ENCODE results near the gene WWOX.

WWOX gene

GRCh38 chr16:78605548-78606101 lies 506.2 kb downstream of the WWOX start:
- Mint-ChIP-seq H3K9me3 (no peaks in the 10 kb centered on the region), H3K27ac (no peak overlapping the region)

GRCh38 chr16:78606545-78606944 lies 507.1 kb downstream of the WWOX start:
- DNase-seq: no peak
- Mint-ChIP-seq H3K27me3 (no peaks in the 10 kb centered on the region), H3K27ac (no peak overlapping the region), H3K4me1 (peaks cover 8% of the 10 kb centered on the region), H3K4me3 (no peak overlapping the region), H3K9me3 (peaks cover 0 to under 1% of the 10 kb centered on the region in 2 donors)
- ATAC-seq: no peak

More at GRCh38 chr16:78605548-78606101, 506.2 kb downstream of the WWOX start:
- Mint-ChIP-seq H3K4me1 (peaks cover 8% of the 10 kb centered on the region), H3K27me3 (no peaks in the 10 kb centered on the region), H3K4me3 (no peak overlapping the region)
- no peak for DNase-seq
- no peak for ATAC-seq

- Mint-ChIP-seq H3K27me3 (no peaks in the 10 kb centered on the region), H3K4me1 (peaks cover 8% of the 10 kb centered on the region), H3K27ac (no peak overlapping the region), H3K9me3 (peaks cover 0 to 5% of the 10 kb centered on the region in 2 donors), H3K4me3 (no peak overlapping the region)
- ATAC-seq: no peak
- DNase-seq: no peak
Observed at GRCh38 chr16:78607022-78607421, 507.6 kb downstream of the WWOX start.

- Mint-ChIP-seq H3K9me3 (peaks cover 0 to 8% of the 10 kb centered on the region in 2 donors), H3K4me1 (peaks cover 8% of the 10 kb centered on the region), H3K27me3 (no peaks in the 10 kb centered on the region), H3K27ac (no peak overlapping the region), H3K4me3 (no peak overlapping the region)
- ATAC-seq (no peak), DNase-seq (no peak)
Observed at GRCh38 chr16:78607465-78607864, 508.0 kb downstream of the WWOX start.

GRCh38 chr16:78608305-78608776 lies 508.9 kb downstream of the WWOX start:
- no peaks in the 10 kb centered on the region for H3K27me3 Mint-ChIP-seq
- H3K9me3 Mint-ChIP-seq: peaks cover 0 to 13% of the 10 kb centered on the region in 2 donors
- ATAC-seq (no peak), DNase-seq (no peak)
- no peak overlapping the region for H3K27ac Mint-ChIP-seq
- no peak overlapping the region for H3K4me3 Mint-ChIP-seq
- H3K4me1 Mint-ChIP-seq: peaks cover 8% of the 10 kb centered on the region

GRCh38 chr16:78609402-78610274 lies 510.2 kb downstream of the WWOX start:
- H3K27ac Mint-ChIP-seq: no peak overlapping the region

GRCh38 chr16:78611318-78611717 lies 511.9 kb downstream of the WWOX start:
- Mint-ChIP-seq H3K27me3 (no peaks in the 10 kb centered on the region), H3K4me3 (no peak overlapping the region), H3K9me3 (peaks cover 0 to 15% of the 10 kb centered on the region in 2 donors), H3K4me1 (peaks cover 8% of the 10 kb centered on the region), H3K27ac (no peak overlapping the region)
- DNase-seq (no peak), ATAC-seq (no peak)

More at GRCh38 chr16:78609402-78610274, 510.2 kb downstream of the WWOX start:
- DNase-seq (no peak), ATAC-seq (no peak)
- H3K4me3 Mint-ChIP-seq: no peak overlapping the region
- no peaks in the 10 kb centered on the region for H3K27me3 Mint-ChIP-seq
- peaks cover 8% of the 10 kb centered on the region for H3K4me1 Mint-ChIP-seq
- H3K9me3 Mint-ChIP-seq: peaks cover 0 to 15% of the 10 kb centered on the region in 2 donors

- no peaks in the 10 kb centered on the region for H3K27me3 Mint-ChIP-seq
- no peak overlapping the region for H3K27ac Mint-ChIP-seq
- H3K4me1 Mint-ChIP-seq: no peaks in the 10 kb centered on the region
- no peak overlapping the region for H3K4me3 Mint-ChIP-seq
- DNase-seq: no peak
- peaks cover 9 to 26% of the 10 kb centered on the region in 2 donors for H3K9me3 Mint-ChIP-seq
- ATAC-seq: no peak
Observed at GRCh38 chr16:78619811-78620210, 520.4 kb downstream of the WWOX start.

GRCh38 chr16:78620291-78620690 lies 520.8 kb downstream of the WWOX start:
- peaks cover 9 to 26% of the 10 kb centered on the region in 2 donors for H3K9me3 Mint-ChIP-seq
- ATAC-seq: no peak
- no peak overlapping the region for H3K27ac Mint-ChIP-seq

GRCh38 chr16:78623796-78624195 lies 524.3 kb downstream of the WWOX start:
- H3K27ac Mint-ChIP-seq: no peak overlapping the region
- no peaks in the 10 kb centered on the region for H3K4me1 Mint-ChIP-seq
- H3K9me3 Mint-ChIP-seq: peaks cover 19 to 29% of the 10 kb centered on the region in 2 donors
- no peaks in the 10 kb centered on the region for H3K27me3 Mint-ChIP-seq
- DNase-seq: no peak
- ATAC-seq: no peak
- no peak overlapping the region for H3K4me3 Mint-ChIP-seq

More at GRCh38 chr16:78620291-78620690, 520.8 kb downstream of the WWOX start:
- Mint-ChIP-seq H3K27me3 (no peaks in the 10 kb centered on the region), H3K4me1 (no peaks in the 10 kb centered on the region), H3K4me3 (no peak overlapping the region)
- DNase-seq: no peak

GRCh38 chr16:78624366-78624765 lies 524.9 kb downstream of the WWOX start:
- no peaks in the 10 kb centered on the region for H3K4me1 Mint-ChIP-seq
- no peaks in the 10 kb centered on the region for H3K27me3 Mint-ChIP-seq
- H3K27ac Mint-ChIP-seq: no peak overlapping the region
- H3K9me3 Mint-ChIP-seq: peaks cover 19 to 35% of the 10 kb centered on the region in 2 donors
- ATAC-seq: no peak
- no peak for DNase-seq
- H3K4me3 Mint-ChIP-seq: no peak overlapping the region

- DNase-seq (no peak), ATAC-seq (no peak)
- no peak overlapping the region for H3K4me3 Mint-ChIP-seq
- H3K27me3 Mint-ChIP-seq: no peaks in the 10 kb centered on the region
- H3K4me1 Mint-ChIP-seq: no peaks in the 10 kb centered on the region
- no peak overlapping the region for H3K27ac Mint-ChIP-seq
- H3K9me3 Mint-ChIP-seq: peaks cover 23 to 25% of the 10 kb centered on the region in 2 donors
Observed at GRCh38 chr16:78628461-78629045, 529.1 kb downstream of the WWOX start.

GRCh38 chr16:78629173-78629572 lies 529.7 kb downstream of the WWOX start:
- no peaks in the 10 kb centered on the region for H3K27me3 Mint-ChIP-seq
- H3K9me3 Mint-ChIP-seq: peaks cover 23 to 25% of the 10 kb centered on the region in 2 donors
- H3K4me3 Mint-ChIP-seq: no peak overlapping the region
- DNase-seq (no peak), ATAC-seq (no peak)
- no peaks in the 10 kb centered on the region for H3K4me1 Mint-ChIP-seq
- H3K27ac Mint-ChIP-seq: no peak overlapping the region

GRCh38 chr16:78630102-78630501 lies 530.6 kb downstream of the WWOX start:
- H3K27ac Mint-ChIP-seq: no peak overlapping the region
- no peak for ATAC-seq
- H3K4me1 Mint-ChIP-seq: no peaks in the 10 kb centered on the region
- H3K9me3 Mint-ChIP-seq: peaks cover 23 to 25% of the 10 kb centered on the region in 2 donors
- H3K4me3 Mint-ChIP-seq: no peak overlapping the region
- no peak for DNase-seq
- no peaks in the 10 kb centered on the region for H3K27me3 Mint-ChIP-seq

GRCh38 chr16:78633551-78633950 lies 534.1 kb downstream of the WWOX start:
- Mint-ChIP-seq H3K27ac (no peak overlapping the region), H3K4me1 (no peaks in the 10 kb centered on the region), H3K9me3 (peaks cover 14 to 21% of the 10 kb centered on the region in 2 donors), H3K27me3 (no peaks in the 10 kb centered on the region), H3K4me3 (no peak overlapping the region)
- ATAC-seq (no peak), DNase-seq (no peak)

GRCh38 chr16:78635807-78636206 lies 536.4 kb downstream of the WWOX start:
- Mint-ChIP-seq H3K27ac (no peak overlapping the region), H3K4me1 (peaks cover 11% of the 10 kb centered on the region), H3K9me3 (peaks cover 0 to 5% of the 10 kb centered on the region in 2 donors), H3K27me3 (no peaks in the 10 kb centered on the region), H3K4me3 (no peak overlapping the region)
- ATAC-seq (no peak), DNase-seq (no peak)

Measured in stimulated activated naive CD8-positive, alpha-beta T cell treated with anti-CD3 and anti-CD28 coated beads, Interleukin-15, amount 100 ng/mL, for 72 hours (primary cell).